ENCODE measurements around the gene SCN3B.

GRCh38 chr11:123659311-123659710, 4.9 kb upstream of the SCN3B start:
- TF ChIP-seq CTCF (IDR thresholded peaks at IDR 0.05): no peak
- no peak for TF ChIP-seq ZFX (IDR thresholded peaks at IDR 0.05; ENCODE audit: borderline replicate concordance)
